Measurements from ENCODE around the gene ARHGAP30.
"Not testable (repeated sequence)": the region's sequence is repeated elsewhere in the genome, so short reads cannot be mapped to it uniquely, and the experiment has no call there.

Gene ARHGAP30

GRCh38 chr1:161068306-161069234 lies 1.1 kb downstream of the ARHGAP30 start:
- no peak for TF ChIP-seq CTCF (IDR thresholded peaks at IDR 0.05)
- peak; percentile 66 to 80 for DNase-seq
- H3K4me1 ChIP-seq = no peaks in the 10 kb centered on the region
- H3K9me3 ChIP-seq = no peaks in the 10 kb centered on the region
- H3K36me3 ChIP-seq = peaks cover 0 to 7% (median 0%) of the 10 kb centered on the region in 3 donors
- H3K27me3 ChIP-seq = peaks cover 0 to 21% of the 10 kb centered on the region in 2 donors
- intact Hi-C loops (cut with DNase I; ENCODE audit: low total_unique reads) = no loop called here
- H3K4me3 ChIP-seq = peak overlapping the region; percentile 34 to 38
- H3K27ac ChIP-seq = no peak overlapping the region

GRCh38 chr1:161066694-161067093 lies 3.0 kb downstream of the ARHGAP30 start:
- Histone ChIP-seq H3K4me3 (no peak overlapping the region), H3K27ac (no peak overlapping the region), H3K9me3 (no peaks in the 10 kb centered on the region), H3K4me1 (no peaks in the 10 kb centered on the region), H3K27me3 (peaks cover 0 to 21% of the 10 kb centered on the region in 2 donors), H3K36me3 (no peaks in the 10 kb centered on the region)
- no peak for TF ChIP-seq CTCF (IDR thresholded peaks at IDR 0.05)
- intact Hi-C loops (cut with DNase I; ENCODE audit: low total_unique reads) = no loop called here
- no peak for DNase-seq

- H3K4me3 ChIP-seq; H3K9me3 ChIP-seq; DNase-seq; H3K27ac ChIP-seq; H3K4me1 ChIP-seq; intact Hi-C loops (cut with DNase I; ENCODE audit: low total_unique reads); H3K36me3 ChIP-seq: not testable (repeated sequence)
- H3K27me3 ChIP-seq = peaks cover 0 to 21% of the 10 kb centered on the region in 2 donors
These were observed 4.0 kb downstream of the ARHGAP30 start for GRCh38 chr1:161065681-161066080.

DNA sequence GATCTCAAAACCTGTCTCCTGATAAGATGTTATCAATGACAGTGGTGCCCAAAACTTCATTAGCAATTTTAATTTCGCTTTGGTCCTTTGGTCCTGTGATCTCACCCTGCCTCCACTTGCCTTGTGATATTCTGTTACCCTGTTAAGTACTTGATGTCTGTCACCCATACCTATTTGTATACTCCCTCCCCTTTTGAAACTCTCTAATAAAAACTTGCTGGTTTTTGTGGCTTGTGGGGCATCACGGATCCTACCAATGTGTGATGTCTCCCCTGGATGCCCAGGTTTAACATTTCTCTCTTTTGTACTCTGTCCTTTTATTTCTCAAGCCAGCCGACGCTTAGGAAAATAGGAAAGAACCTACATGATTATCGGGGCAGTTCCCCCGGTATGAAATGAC lies 5.8 kb downstream of the ARHGAP30 start:
- H3K4me3 ChIP-seq; H3K9me3 ChIP-seq; DNase-seq; H3K36me3 ChIP-seq; H3K4me1 ChIP-seq; H3K27ac ChIP-seq; intact Hi-C loops (cut with DNase I; ENCODE audit: low total_unique reads): not testable (repeated sequence)
- H3K27me3 ChIP-seq = peaks cover 0 to 15% of the 10 kb centered on the region in 2 donors

DNA sequence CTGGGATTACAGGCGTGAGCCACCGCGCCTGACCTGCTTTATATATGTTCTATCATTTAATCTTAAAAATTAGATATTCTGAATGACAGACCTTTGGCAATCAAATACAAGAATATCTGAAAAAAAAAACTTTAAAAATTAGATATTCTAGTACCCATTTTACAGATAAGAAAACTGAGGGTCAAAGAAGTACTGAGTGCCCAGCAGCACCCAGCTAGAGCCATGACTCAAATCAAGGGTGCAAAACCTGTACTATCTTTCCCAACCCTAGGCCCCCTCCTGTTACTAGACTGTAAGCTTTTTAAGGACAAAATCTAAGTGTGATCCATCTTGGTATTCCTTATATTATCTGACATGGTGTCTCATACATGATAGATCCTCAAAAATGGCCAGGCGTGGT lies 8.3 kb downstream of the ARHGAP30 start:
- TF ChIP-seq CTCF (IDR thresholded peaks at IDR 0.05) = no peak
- no peaks in the 10 kb centered on the region for H3K36me3 ChIP-seq
- intact Hi-C loops (cut with DNase I; ENCODE audit: low total_unique reads) = no loop called here

GRCh38 chr1:161059293-161059692 lies 10.4 kb downstream of the ARHGAP30 start:
- peaks cover 0 to 27% of the 10 kb centered on the region in 2 donors for H3K27me3 ChIP-seq
- no peaks in the 10 kb centered on the region for H3K4me1 ChIP-seq
- no peak overlapping the region for H3K4me3 ChIP-seq
- TF ChIP-seq CTCF (IDR thresholded peaks at IDR 0.05) = no peak
- no peak for DNase-seq
- H3K27ac ChIP-seq = no peak overlapping the region
- H3K36me3 ChIP-seq = no peaks in the 10 kb centered on the region
- H3K9me3 ChIP-seq = no peaks in the 10 kb centered on the region
- intact Hi-C loops (cut with DNase I; ENCODE audit: low total_unique reads) = no loop called here

More for the DNA sequence above, 8.3 kb downstream of the ARHGAP30 start:
- no peaks in the 10 kb centered on the region for H3K9me3 ChIP-seq
- peaks cover 0 to 29% of the 10 kb centered on the region in 2 donors for H3K27me3 ChIP-seq
- no peaks in the 10 kb centered on the region for H3K4me1 ChIP-seq
- no peak overlapping the region for H3K4me3 ChIP-seq
- H3K27ac ChIP-seq = no peak overlapping the region
- DNase-seq = no peak
